Measurements from ENCODE around the gene NLRC3. TPM values are rescaled to one million over a fixed set of nuclear protein-coding genes. Genes with fewer than 3 reads are reported as not detected.

NLRC3 gene
- total RNA-seq, 1 experiment from 2014 or later: 0.09 TPM

GRCh38 chr16:3606441-3606840, 29.2 kb upstream of the NLRC3 start:
- Histone ChIP-seq H3K27me3 (replicated peaks; ENCODE audit: insufficient read depth, low read depth, low read length, poor library complexity) (no peaks in the 10 kb centered on the region), H3K27ac (ENCODE audit: low read depth, low read length, poor library complexity, severe bottlenecking) (no peak overlapping the region), H3K4me1 (ENCODE audit: insufficient read depth, low read length, poor library complexity, severe bottlenecking) (no peaks in the 10 kb centered on the region), H3K9me3 (ENCODE audit: low read depth, low read length, poor library complexity, severe bottlenecking) (no peaks in the 10 kb centered on the region), H3K4me3 (ENCODE audit: low read depth, low read length, poor library complexity, severe bottlenecking) (no peak overlapping the region), H3K36me3 (ENCODE audit: insufficient read depth, low read length, poor library complexity, severe bottlenecking) (peaks cover 7% of the 10 kb centered on the region)
- intact Hi-C loops (cut with micrococcal nuclease; ENCODE audit: unreplicated experiment): no loop called here
- ChIA-PET CTCF (no interaction called here), POLR2A (ENCODE audit: low non-redundant PET) (no interaction called here)
- TF ChIP-seq EZH2 (IDR thresholded peaks at IDR 0.05; ENCODE audit: borderline replicate concordance, low read depth, low read length, poor library complexity, severe bottlenecking): no peak
- TF ChIP-seq CTCF (conservative IDR thresholded peaks at IDR 0.05; ENCODE audit: low read depth, low read length): no peak
- no TSS peak for BruUV-seq (replicated peaks)
- no peak for DNase-seq (ENCODE audit: low spot score)

GRCh38 chr16:3602320-3602653, 25.1 kb upstream of the NLRC3 start:
- CTCF ChIA-PET: no interaction called here
- DNase-seq (ENCODE audit: low spot score): no peak
- Histone ChIP-seq H3K9me3 (ENCODE audit: low read depth, low read length, poor library complexity, severe bottlenecking) (peaks cover 11% of the 10 kb centered on the region), H3K4me3 (ENCODE audit: low read depth, low read length, poor library complexity, severe bottlenecking) (no peak overlapping the region), H3K27me3 (replicated peaks; ENCODE audit: insufficient read depth, low read depth, low read length, poor library complexity) (no peaks in the 10 kb centered on the region), H3K36me3 (ENCODE audit: insufficient read depth, low read length, poor library complexity, severe bottlenecking) (peaks cover 18% of the 10 kb centered on the region), H3K27ac (ENCODE audit: low read depth, low read length, poor library complexity, severe bottlenecking) (no peak overlapping the region), H3K4me1 (ENCODE audit: insufficient read depth, low read length, poor library complexity, severe bottlenecking) (no peaks in the 10 kb centered on the region)
- no TSS peak for BruUV-seq (replicated peaks)
- intact Hi-C loops (cut with micrococcal nuclease; ENCODE audit: unreplicated experiment): no loop called here
- POLR2A ChIA-PET (ENCODE audit: low non-redundant PET): no interaction called here
- TF ChIP-seq EZH2 (IDR thresholded peaks at IDR 0.05; ENCODE audit: borderline replicate concordance, low read depth, low read length, poor library complexity, severe bottlenecking): no peak
- TF ChIP-seq CTCF (conservative IDR thresholded peaks at IDR 0.05; ENCODE audit: low read depth, low read length): no peak

- DNase-seq (ENCODE audit: low spot score): no peak
- intact Hi-C loops (cut with micrococcal nuclease; ENCODE audit: unreplicated experiment): no loop called here
- Histone ChIP-seq H3K27ac (ENCODE audit: low read depth, low read length, poor library complexity, severe bottlenecking) (no peak overlapping the region), H3K9me3 (ENCODE audit: low read depth, low read length, poor library complexity, severe bottlenecking) (peaks cover 11% of the 10 kb centered on the region), H3K4me3 (ENCODE audit: low read depth, low read length, poor library complexity, severe bottlenecking) (no peak overlapping the region), H3K4me1 (ENCODE audit: insufficient read depth, low read length, poor library complexity, severe bottlenecking) (no peaks in the 10 kb centered on the region), H3K36me3 (ENCODE audit: insufficient read depth, low read length, poor library complexity, severe bottlenecking) (peaks cover 18% of the 10 kb centered on the region), H3K27me3 (replicated peaks; ENCODE audit: insufficient read depth, low read depth, low read length, poor library complexity) (no peaks in the 10 kb centered on the region)
- BruUV-seq (replicated peaks): no TSS peak
- ChIA-PET CTCF (no interaction called here), POLR2A (ENCODE audit: low non-redundant PET) (no interaction called here)
- no peak for TF ChIP-seq CTCF (conservative IDR thresholded peaks at IDR 0.05; ENCODE audit: low read depth, low read length)
- TF ChIP-seq EZH2 (IDR thresholded peaks at IDR 0.05; ENCODE audit: borderline replicate concordance, low read depth, low read length, poor library complexity, severe bottlenecking): no peak
Measured at GRCh38 chr16:3601614-3602319, 24.6 kb upstream of the NLRC3 start.
